ENCODE data around the gene GORAB.

GORAB gene

GRCh38 chr1:170586321-170587252 is 54.6 kb downstream of the GORAB start:
- no peak overlapping the region for H3K4me3 ChIP-seq (ENCODE audit: low read length)
- DNase-seq (ENCODE audit: low read depth) = peak; percentile 50
- TF ChIP-seq, protein P1, sequence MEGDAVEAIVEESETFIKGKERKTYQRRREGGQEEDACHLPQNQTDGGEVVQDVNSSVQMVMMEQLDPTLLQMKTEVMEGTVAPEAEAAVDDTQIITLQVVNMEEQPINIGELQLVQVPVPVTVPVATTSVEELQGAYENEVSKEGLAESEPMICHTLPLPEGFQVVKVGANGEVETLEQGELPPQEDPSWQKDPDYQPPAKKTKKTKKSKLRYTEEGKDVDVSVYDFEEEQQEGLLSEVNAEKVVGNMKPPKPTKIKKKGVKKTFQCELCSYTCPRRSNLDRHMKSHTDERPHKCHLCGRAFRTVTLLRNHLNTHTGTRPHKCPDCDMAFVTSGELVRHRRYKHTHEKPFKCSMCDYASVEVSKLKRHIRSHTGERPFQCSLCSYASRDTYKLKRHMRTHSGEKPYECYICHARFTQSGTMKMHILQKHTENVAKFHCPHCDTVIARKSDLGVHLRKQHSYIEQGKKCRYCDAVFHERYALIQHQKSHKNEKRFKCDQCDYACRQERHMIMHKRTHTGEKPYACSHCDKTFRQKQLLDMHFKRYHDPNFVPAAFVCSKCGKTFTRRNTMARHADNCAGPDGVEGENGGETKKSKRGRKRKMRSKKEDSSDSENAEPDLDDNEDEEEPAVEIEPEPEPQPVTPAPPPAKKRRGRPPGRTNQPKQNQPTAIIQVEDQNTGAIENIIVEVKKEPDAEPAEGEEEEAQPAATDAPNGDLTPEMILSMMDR (IDR thresholded peaks at IDR 0.05; ENCODE audit: insufficient read depth, low read depth, low read length, missing control alignments) = no peak

DNA sequence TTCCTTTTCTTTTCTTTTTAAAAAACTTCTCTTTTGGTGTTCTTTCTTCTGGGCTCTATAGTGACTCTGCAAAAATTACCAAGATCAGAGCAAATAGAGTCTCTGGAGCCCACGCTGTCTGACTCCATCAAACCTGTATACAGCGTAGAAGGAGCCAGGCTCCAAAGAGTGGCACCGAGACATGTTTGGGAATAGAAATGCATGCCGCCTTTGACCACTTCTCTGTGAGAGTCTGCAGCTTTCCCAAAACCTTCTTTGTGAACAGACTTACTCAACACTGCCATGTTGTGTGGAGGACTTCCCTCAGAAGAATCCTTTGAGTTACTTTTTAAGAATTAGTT is 55.3 kb downstream of the GORAB start:
- no peak for DNase-seq (ENCODE audit: low read depth)
- TF ChIP-seq, protein P1 (IDR thresholded peaks at IDR 0.05; ENCODE audit: insufficient read depth, low read depth, low read length, missing control alignments) = no peak
- H3K4me3 ChIP-seq (ENCODE audit: low read length) = no peak overlapping the region

DNA sequence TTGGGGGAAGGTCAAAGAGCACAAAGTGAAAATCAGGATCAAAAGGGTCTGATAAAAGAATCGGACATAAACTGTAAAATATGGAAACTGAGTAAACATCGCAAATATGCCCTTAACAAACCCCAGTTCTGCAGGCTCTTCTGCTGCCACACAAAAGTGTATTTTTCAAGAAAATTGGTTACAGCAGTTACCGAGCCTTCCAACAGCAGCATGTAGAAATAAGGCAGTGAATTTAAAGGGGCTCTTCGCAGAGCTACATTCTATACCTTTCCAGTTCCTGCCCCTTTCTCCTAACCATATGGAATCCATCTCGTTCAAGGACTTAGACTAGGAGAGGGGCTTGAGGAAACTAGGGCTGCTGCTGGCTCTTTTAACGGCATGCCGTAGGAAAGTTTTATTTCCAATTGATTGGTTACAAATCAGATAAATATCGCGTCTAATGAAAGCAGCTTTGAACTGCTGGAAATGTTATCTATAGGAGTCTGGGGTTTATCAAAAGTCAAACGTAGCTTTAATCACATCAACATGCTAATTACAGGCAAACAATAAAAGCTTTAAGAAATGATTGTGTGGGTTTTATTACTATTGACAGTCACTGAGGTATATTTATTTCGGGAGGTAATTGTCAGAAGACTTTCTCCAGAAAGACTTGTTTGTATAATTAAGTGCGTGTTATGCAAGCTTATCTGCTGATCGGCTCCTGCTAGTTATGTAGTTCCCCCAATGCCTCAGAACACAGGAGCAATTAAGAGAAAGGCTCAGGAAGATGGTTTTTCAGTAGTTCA is 59.1 kb downstream of the GORAB start:
- TF ChIP-seq, protein P1 (IDR thresholded peaks at IDR 0.05; ENCODE audit: insufficient read depth, low read depth, low read length, missing control alignments) = no peak
- DNase-seq (ENCODE audit: low read depth) = no peak
- no peak overlapping the region for H3K4me3 ChIP-seq (ENCODE audit: low read length)

DNA sequence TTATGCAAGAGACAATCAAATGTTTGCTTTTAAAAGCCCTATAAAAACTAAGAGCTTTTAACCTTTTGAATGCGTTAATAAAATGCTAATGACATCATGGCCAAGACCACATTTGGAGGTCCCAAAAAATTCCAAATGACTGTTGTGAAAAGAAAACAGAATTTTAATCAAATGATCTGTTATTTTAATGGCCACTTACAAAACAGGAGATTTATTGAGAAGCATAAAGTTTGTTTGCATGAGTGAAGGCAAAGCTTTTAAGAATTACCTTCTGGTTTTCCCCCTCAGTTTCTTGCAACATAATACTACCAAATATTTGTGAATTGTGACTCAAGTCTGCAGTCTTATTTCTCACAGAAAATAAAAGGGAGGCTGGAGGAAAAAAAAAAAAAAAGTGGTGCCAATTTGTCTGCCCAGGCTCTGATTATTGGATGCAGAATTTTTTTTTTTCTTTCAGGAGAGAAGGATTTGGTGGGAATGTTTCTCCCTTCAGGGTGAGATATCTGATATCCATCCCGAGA is 60.7 kb downstream of the GORAB start:
- TF ChIP-seq, protein P1 (IDR thresholded peaks at IDR 0.05; ENCODE audit: insufficient read depth, low read depth, low read length, missing control alignments) = no peak
- DNase-seq (ENCODE audit: low read depth) = no peak
- no peak overlapping the region for H3K4me3 ChIP-seq (ENCODE audit: low read length)

DNA sequence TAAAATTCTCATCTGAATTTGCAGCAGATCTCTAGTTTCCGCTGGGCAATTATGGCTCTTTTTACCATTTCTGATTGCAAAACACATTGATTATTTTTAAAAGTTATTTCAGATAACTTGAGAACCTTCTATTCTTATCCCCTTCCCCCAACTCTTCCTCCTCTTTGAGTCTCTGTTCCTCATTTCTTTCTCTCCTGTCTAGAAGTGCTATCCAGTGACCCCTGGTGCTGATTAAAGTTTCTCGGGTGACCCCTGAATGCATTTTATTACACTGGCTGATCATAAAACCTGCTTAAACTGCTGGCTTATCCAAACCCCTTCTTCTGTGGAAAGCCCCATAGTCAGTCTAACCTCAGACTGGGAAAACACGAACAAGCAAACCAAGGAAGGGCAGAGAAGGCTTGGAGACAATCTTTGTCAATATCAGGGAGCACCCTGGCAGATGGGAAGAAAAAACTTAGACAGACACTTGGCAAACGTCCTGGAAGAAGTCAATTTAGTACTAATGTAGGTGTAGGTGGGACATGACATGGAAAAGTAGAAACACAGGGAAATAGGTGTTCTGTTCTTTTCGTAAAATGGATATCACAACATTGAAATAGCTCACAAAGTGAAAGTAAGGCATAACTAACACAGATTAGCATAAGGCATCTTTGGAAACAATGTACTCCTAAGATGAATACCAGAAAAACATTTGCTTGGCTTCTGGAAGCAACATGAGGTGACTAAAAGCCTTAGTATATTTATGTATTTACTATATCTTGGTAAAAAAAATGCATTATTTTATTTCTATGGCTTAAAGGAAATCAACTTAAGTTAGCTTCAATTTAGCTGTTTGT is 61.4 kb downstream of the GORAB start:
- TF ChIP-seq, protein P1 (IDR thresholded peaks at IDR 0.05; ENCODE audit: insufficient read depth, low read depth, low read length, missing control alignments) = no peak
- DNase-seq (ENCODE audit: low read depth) = no peak
- no peak overlapping the region for H3K4me3 ChIP-seq (ENCODE audit: low read length)

GRCh38 chr1:170594066-170594626 is 62.2 kb downstream of the GORAB start:
- no peak for DNase-seq (ENCODE audit: low read depth)
- no peak overlapping the region for H3K4me3 ChIP-seq (ENCODE audit: low read length)
- TF ChIP-seq, protein P1 (IDR thresholded peaks at IDR 0.05; ENCODE audit: insufficient read depth, low read depth, low read length, missing control alignments) = no peak

Data from epithelial cell of esophagus (primary cell).